Erythroblast (primary cell): ENCODE measurements around the gene GP1BA.

Experiments used
- GATA1 ChIP-seq: IDR thresholded peaks from 2 replicates; pipeline ENCODE4 v1.6.1; 2011; ENCODE audit warnings: low read depth, mild to moderate bottlenecking, control low read depth, low read length, moderate library complexity
- POLR2A ChIP-seq: IDR thresholded peaks from 2 replicates; pipeline ENCODE4 v1.6.1; 2011; ENCODE audit warnings: mild to moderate bottlenecking, low read length

GRCh38 chr17:4960279-4960922, 28.3 kb downstream of the GP1BA start:
- TF ChIP-seq POLR2A (no peak), GATA1 (no peak)
